Measurements from ENCODE around the gene ARHGEF28.

The ARHGEF28 gene

GRCh38 chr5:73793911-73794310 is 167.9 kb downstream of the ARHGEF28 start:
- H2BK120ac ChIP-seq (ENCODE audit: low read depth, low read length), result no peak overlapping the region
- WGBS, result 33% methylated on average over 5 of the region's 5 CpGs

GRCh38 chr5:73796164-73797131 is 170.5 kb downstream of the ARHGEF28 start:
- Histone ChIP-seq H3K36me3 (ENCODE audit: control insufficient read depth in 1 of 2, insufficient read depth in 2 of 2, low read depth in 1 of 2, low read length in 2 of 2) (peaks cover 0 to 5% of the 10 kb centered on the region in 2 experiments), H3K18ac (ENCODE audit: low read depth in 1 of 2, low read length in 2 of 2) (peak overlapping the region; percentile 89 to 99), H3K27me3 (ENCODE audit: control insufficient read depth in 1 of 2, insufficient read depth in 1 of 2, low read length in 2 of 2) (no peaks in the 10 kb centered on the region), H4K91ac (ENCODE audit: low read length) (peak overlapping the region; percentile 97), H2BK5ac (ENCODE audit: low read depth, low read length, poor library complexity, severe bottlenecking) (peak overlapping the region; percentile 66), H3K4ac (ENCODE audit: low read depth in 1 of 2, low read length in 2 of 2) (peak overlapping the region; percentile 85 to 97), H3K79me1 (replicated peaks; ENCODE audit: low read length, poor library complexity, severe bottlenecking) (peaks cover 17% of the 10 kb centered on the region), H2AK5ac (ENCODE audit: low read length, severe bottlenecking) (peak overlapping the region; percentile 90), H3K4me1 (ENCODE audit: control insufficient read depth, insufficient read depth, low read depth, low read length) (peaks cover 11% of the 10 kb centered on the region), H3K9ac (ENCODE audit: low read length) (peak overlapping the region; percentile 84), H3K9me3 (ENCODE audit: control insufficient read depth, low read length) (no peaks in the 10 kb centered on the region), H2BK12ac (ENCODE audit: low read length in 2 of 2) (peak overlapping the region; percentile 100), H2BK120ac (ENCODE audit: low read depth, low read length) (peak overlapping the region; percentile 8), H3K4me2 (ENCODE audit: low read length, poor library complexity, severe bottlenecking) (peak overlapping the region; percentile 43), H2BK15ac (ENCODE audit: low read depth, poor library complexity, severe bottlenecking) (no peak overlapping the region), H3K23ac (ENCODE audit: low read length in 2 of 2) (no peak overlapping the region), H3K14ac (ENCODE audit: low read length in 2 of 2) (peak overlapping the region in 1 of 2 experiments; percentile 78), H2AFZ (ENCODE audit: low read depth, low read length) (no peak overlapping the region), H3K4me3 (ENCODE audit: insufficient read depth in 1 of 2, low read depth in 1 of 2, low read length in 2 of 2) (no peak overlapping the region), H4K8ac (ENCODE audit: low read length) (peak overlapping the region; percentile 63), H3K27ac (ENCODE audit: low read length, poor library complexity, severe bottlenecking) (peak overlapping the region; percentile 97)
- WGBS, result 29% methylated on average over 11 of the region's 11 CpGs
- peak; percentile 96 for DNase-seq

More at GRCh38 chr5:73793911-73794310, 167.9 kb downstream of the ARHGEF28 start:
- Histone ChIP-seq H3K4me2 (ENCODE audit: low read length, poor library complexity, severe bottlenecking) (no peak overlapping the region), H4K8ac (ENCODE audit: low read length) (no peak overlapping the region), H2BK12ac (ENCODE audit: low read length in 2 of 2) (no peak overlapping the region), H3K9me3 (ENCODE audit: control insufficient read depth, low read length) (no peaks in the 10 kb centered on the region), H4K91ac (ENCODE audit: low read length) (no peak overlapping the region), H3K4ac (ENCODE audit: low read depth in 1 of 2, low read length in 2 of 2) (no peak overlapping the region), H3K79me1 (replicated peaks; ENCODE audit: low read length, poor library complexity, severe bottlenecking) (peaks cover 17% of the 10 kb centered on the region), H2AFZ (ENCODE audit: low read depth, low read length) (no peak overlapping the region), H3K4me3 (ENCODE audit: insufficient read depth in 1 of 2, low read depth in 1 of 2, low read length in 2 of 2) (no peak overlapping the region), H3K9ac (ENCODE audit: low read length) (no peak overlapping the region), H3K27ac (ENCODE audit: low read length, poor library complexity, severe bottlenecking) (no peak overlapping the region), H3K27me3 (ENCODE audit: control insufficient read depth in 1 of 2, insufficient read depth in 1 of 2, low read length in 2 of 2) (no peaks in the 10 kb centered on the region), H3K36me3 (ENCODE audit: control insufficient read depth in 1 of 2, insufficient read depth in 2 of 2, low read depth in 1 of 2, low read length in 2 of 2) (peaks cover 0 to 4% of the 10 kb centered on the region in 2 experiments), H3K4me1 (ENCODE audit: control insufficient read depth, insufficient read depth, low read depth, low read length) (peaks cover 13% of the 10 kb centered on the region), H3K23ac (ENCODE audit: low read length in 2 of 2) (no peak overlapping the region), H2AK5ac (ENCODE audit: low read length, severe bottlenecking) (no peak overlapping the region), H2BK5ac (ENCODE audit: low read depth, low read length, poor library complexity, severe bottlenecking) (no peak overlapping the region), H3K18ac (ENCODE audit: low read depth in 1 of 2, low read length in 2 of 2) (no peak overlapping the region), H3K14ac (ENCODE audit: low read length in 2 of 2) (no peak overlapping the region), H2BK15ac (ENCODE audit: low read depth, poor library complexity, severe bottlenecking) (no peak overlapping the region)
- no peak for DNase-seq

- 100% methylated on average over 1 of the region's 1 CpG for WGBS
- H3K27ac ChIP-seq (ENCODE audit: low read length, poor library complexity, severe bottlenecking), result peak overlapping the region; percentile 97
- H3K4me3 ChIP-seq (ENCODE audit: insufficient read depth in 1 of 2, low read depth in 1 of 2, low read length in 2 of 2), result no peak overlapping the region
- no peak overlapping the region for H3K14ac ChIP-seq (ENCODE audit: low read length in 2 of 2)
- H2AFZ ChIP-seq (ENCODE audit: low read depth, low read length), result no peak overlapping the region
- H3K9ac ChIP-seq (ENCODE audit: low read length), result peak overlapping the region; percentile 84
- peak overlapping the region; percentile 76 for H2BK5ac ChIP-seq (ENCODE audit: low read depth, low read length, poor library complexity, severe bottlenecking)
- peak overlapping the region; percentile 74 for H2BK120ac ChIP-seq (ENCODE audit: low read depth, low read length)
- H3K4me2 ChIP-seq (ENCODE audit: low read length, poor library complexity, severe bottlenecking), result peak overlapping the region; percentile 14
- H3K9me3 ChIP-seq (ENCODE audit: control insufficient read depth, low read length), result no peaks in the 10 kb centered on the region
- H3K27me3 ChIP-seq (ENCODE audit: control insufficient read depth in 1 of 2, insufficient read depth in 1 of 2, low read length in 2 of 2), result no peaks in the 10 kb centered on the region
- no peak overlapping the region for H2BK12ac ChIP-seq (ENCODE audit: low read length in 2 of 2)
- no peak overlapping the region for H3K23ac ChIP-seq (ENCODE audit: low read length in 2 of 2)
- peaks cover 17% of the 10 kb centered on the region for H3K79me1 ChIP-seq (replicated peaks; ENCODE audit: low read length, poor library complexity, severe bottlenecking)
- peak overlapping the region; percentile 99 for H2AK5ac ChIP-seq (ENCODE audit: low read length, severe bottlenecking)
- H3K4ac ChIP-seq (ENCODE audit: low read depth in 1 of 2, low read length in 2 of 2), result no peak overlapping the region
- H4K8ac ChIP-seq (ENCODE audit: low read length), result peak overlapping the region; percentile 43
- H3K4me1 ChIP-seq (ENCODE audit: control insufficient read depth, insufficient read depth, low read depth, low read length), result peaks cover 11% of the 10 kb centered on the region
- peak overlapping the region; percentile 67 to 95 for H3K18ac ChIP-seq (ENCODE audit: low read depth in 1 of 2, low read length in 2 of 2)
- H3K36me3 ChIP-seq (ENCODE audit: control insufficient read depth in 1 of 2, insufficient read depth in 2 of 2, low read depth in 1 of 2, low read length in 2 of 2), result peaks cover 0 to 5% of the 10 kb centered on the region in 2 experiments
- DNase-seq, result no peak
- no peak overlapping the region for H4K91ac ChIP-seq (ENCODE audit: low read length)
- H2BK15ac ChIP-seq (ENCODE audit: low read depth, poor library complexity, severe bottlenecking), result no peak overlapping the region
Observed at GRCh38 chr5:73797132-73797510, 171.1 kb downstream of the ARHGEF28 start.

- H2BK5ac ChIP-seq (ENCODE audit: low read depth, low read length, poor library complexity, severe bottlenecking), result no peak overlapping the region
Observed at GRCh38 chr5:73799401-73799972, 173.5 kb downstream of the ARHGEF28 start.

More at GRCh38 chr5:73799401-73799972, 173.5 kb downstream of the ARHGEF28 start:
- H3K18ac ChIP-seq (ENCODE audit: low read depth in 1 of 2, low read length in 2 of 2), result no peak overlapping the region
- H3K9ac ChIP-seq (ENCODE audit: low read length), result no peak overlapping the region
- no peak overlapping the region for H2BK12ac ChIP-seq (ENCODE audit: low read length in 2 of 2)
- H2BK120ac ChIP-seq (ENCODE audit: low read depth, low read length), result no peak overlapping the region
- H3K14ac ChIP-seq (ENCODE audit: low read length in 2 of 2), result no peak overlapping the region
- H3K4me2 ChIP-seq (ENCODE audit: low read length, poor library complexity, severe bottlenecking), result no peak overlapping the region
- no peak overlapping the region for H2AFZ ChIP-seq (ENCODE audit: low read depth, low read length)
- peaks cover 14% of the 10 kb centered on the region for H3K79me1 ChIP-seq (replicated peaks; ENCODE audit: low read length, poor library complexity, severe bottlenecking)
- H4K91ac ChIP-seq (ENCODE audit: low read length), result no peak overlapping the region
- no peak overlapping the region for H2BK15ac ChIP-seq (ENCODE audit: low read depth, poor library complexity, severe bottlenecking)
- H3K9me3 ChIP-seq (ENCODE audit: control insufficient read depth, low read length), result no peaks in the 10 kb centered on the region
- DNase-seq, result no peak
- H3K23ac ChIP-seq (ENCODE audit: low read length in 2 of 2), result no peak overlapping the region
- H2AK5ac ChIP-seq (ENCODE audit: low read length, severe bottlenecking), result no peak overlapping the region
- H3K4me1 ChIP-seq (ENCODE audit: control insufficient read depth, insufficient read depth, low read depth, low read length), result peaks cover 11% of the 10 kb centered on the region
- no peak overlapping the region for H4K8ac ChIP-seq (ENCODE audit: low read length)
- H3K27me3 ChIP-seq (ENCODE audit: control insufficient read depth in 1 of 2, insufficient read depth in 1 of 2, low read length in 2 of 2), result no peaks in the 10 kb centered on the region
- peaks cover 0 to 5% of the 10 kb centered on the region in 2 experiments for H3K36me3 ChIP-seq (ENCODE audit: control insufficient read depth in 1 of 2, insufficient read depth in 2 of 2, low read depth in 1 of 2, low read length in 2 of 2)
- H3K27ac ChIP-seq (ENCODE audit: low read length, poor library complexity, severe bottlenecking), result no peak overlapping the region
- H3K4me3 ChIP-seq (ENCODE audit: insufficient read depth in 1 of 2, low read depth in 1 of 2, low read length in 2 of 2), result no peak overlapping the region
- WGBS, result 94% methylated on average over 2 of the region's 3 CpGs
- no peak overlapping the region for H3K4ac ChIP-seq (ENCODE audit: low read depth in 1 of 2, low read length in 2 of 2)

All from mesenchymal stem cell (in vitro differentiated cells and primary cell).